Activated naive CD4-positive, alpha-beta T cell treated with anti-CD3 and anti-CD28 coated beads, Interleukin-2, amount 50 U/mL, for 24 hours (primary cell): ENCODE results near the gene STPG1.
A peak's percentile ranks its signal among the peaks of the same experiment; 100 is the strongest.
"Not testable (repeated sequence)": the region's sequence is repeated elsewhere in the genome, so short reads cannot be mapped to it uniquely, and the experiment has no call there.

Experiments
- H3K27ac Mint-ChIP-seq: one replicate; pipeline ENCODE4 v1.8.0; 2021; ENCODE audit warnings: mild to moderate bottlenecking, mixed read lengths
- H3K27me3 Mint-ChIP-seq: one replicate; pipeline ENCODE4 v1.8.0; 2021; ENCODE audit warnings: mixed read lengths
- H3K36me3 Mint-ChIP-seq: one replicate; pipeline ENCODE4 v1.8.0; 2021; ENCODE audit warnings: mixed read lengths
- H3K4me1 Mint-ChIP-seq: one replicate; pipeline ENCODE4 v1.8.0; 2021; ENCODE audit warnings: mixed read lengths
- H3K4me3 Mint-ChIP-seq: one replicate; pipeline ENCODE4 v1.8.0; 2021; ENCODE audit warnings: mild to moderate bottlenecking, mixed read lengths
- H3K9me3 Mint-ChIP-seq: one replicate; pipeline ENCODE4 v1.8.0; 2021; ENCODE audit warnings: mixed read lengths

The STPG1 gene

DNA sequence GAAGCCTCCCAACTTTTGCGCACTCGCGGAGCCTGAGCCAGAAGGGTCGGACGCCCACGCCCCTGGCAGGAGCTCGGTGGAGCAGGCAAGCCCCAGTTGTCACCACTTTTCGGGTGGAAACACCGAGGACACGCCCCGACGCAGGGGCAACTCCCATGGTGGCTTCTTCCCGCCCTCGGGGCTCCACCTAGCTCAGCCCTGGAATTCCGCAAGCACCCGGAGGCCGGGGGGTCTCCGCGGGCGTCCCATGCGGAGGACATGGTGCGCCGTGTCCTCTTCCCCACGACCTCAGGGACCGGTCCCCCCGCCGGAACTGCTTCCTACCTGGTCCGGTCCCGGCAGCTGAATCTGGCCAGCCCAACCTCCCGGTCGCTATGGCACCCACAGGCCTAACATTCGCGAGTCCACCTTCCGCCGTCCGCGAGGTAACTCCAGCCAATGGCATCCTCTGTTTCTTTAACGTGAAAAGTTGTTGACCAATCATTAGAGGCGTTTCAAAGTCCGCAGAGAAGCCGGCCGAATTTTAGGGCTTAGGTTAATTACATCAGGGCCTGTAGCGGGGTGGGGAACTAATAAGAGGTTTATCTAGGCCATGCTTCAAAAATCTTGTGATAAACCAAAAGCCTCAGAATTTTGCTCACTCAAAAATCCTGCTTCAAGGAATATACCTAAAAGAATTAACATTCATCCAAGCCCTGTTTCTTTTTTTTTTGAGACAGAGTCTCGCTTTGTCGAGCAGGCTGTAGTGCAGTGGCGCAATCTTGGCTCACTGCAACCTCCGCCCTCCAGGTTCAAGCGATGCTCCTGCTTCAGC, at the start of gene STPG1:
TSS of gene STPG1 (minus strand) at position 433 of the 814 bp plus-strand sequence. CDS start 12,394 bp downstream, outside the sequence.
- Mint-ChIP-seq H3K4me3 (peak within 1 kb of the TSS; percentile 91), H3K4me1 (peaks cover 57% of the 10 kb centered on the region), H3K9me3 (no peaks in the 10 kb centered on the region), H3K27me3 (no peaks in the 10 kb centered on the region), H3K36me3 (no peaks in the 10 kb centered on the region), H3K27ac (peak within 1 kb of the TSS; percentile 88)

GRCh38 chr1:24462128-24462527, 48.5 kb upstream of the STPG1 start:
- peaks cover 32% of the 10 kb centered on the region for H3K36me3 Mint-ChIP-seq
- H3K9me3 Mint-ChIP-seq, H3K4me3 Mint-ChIP-seq, H3K27me3 Mint-ChIP-seq: not testable (repeated sequence)
- peaks cover 42% of the 10 kb centered on the region for H3K4me1 Mint-ChIP-seq
- H3K27ac Mint-ChIP-seq, result peak overlapping the region; percentile 81

GRCh38 chr1:24459551-24460266, 46.1 kb upstream of the STPG1 start:
- Mint-ChIP-seq H3K4me3 (no peak overlapping the region), H3K4me1 (peaks cover 28% of the 10 kb centered on the region), H3K27me3 (no peaks in the 10 kb centered on the region), H3K36me3 (peaks cover 31% of the 10 kb centered on the region), H3K27ac (peak overlapping the region; percentile 60), H3K9me3 (no peaks in the 10 kb centered on the region)

- no peaks in the 10 kb centered on the region for H3K27me3 Mint-ChIP-seq
These were observed 44.3 kb upstream of the STPG1 start for GRCh38 chr1:24457866-24458265.

GRCh38 chr1:24455272-24455671, 41.7 kb upstream of the STPG1 start:
- H3K4me1 Mint-ChIP-seq, result no peaks in the 10 kb centered on the region

More at GRCh38 chr1:24457866-24458265, 44.3 kb upstream of the STPG1 start:
- no peak overlapping the region for H3K4me3 Mint-ChIP-seq
- H3K9me3 Mint-ChIP-seq, result no peaks in the 10 kb centered on the region
- peaks cover 11% of the 10 kb centered on the region for H3K4me1 Mint-ChIP-seq
- peaks cover 32% of the 10 kb centered on the region for H3K36me3 Mint-ChIP-seq
- no peak overlapping the region for H3K27ac Mint-ChIP-seq

GRCh38 chr1:24454673-24455072, 41.1 kb upstream of the STPG1 start:
- no peak overlapping the region for H3K4me3 Mint-ChIP-seq
- H3K27me3 Mint-ChIP-seq, result no peaks in the 10 kb centered on the region
- H3K27ac Mint-ChIP-seq, result peak overlapping the region; percentile 0
- no peaks in the 10 kb centered on the region for H3K4me1 Mint-ChIP-seq
- H3K36me3 Mint-ChIP-seq, result peaks cover 22% of the 10 kb centered on the region
- no peaks in the 10 kb centered on the region for H3K9me3 Mint-ChIP-seq

More at GRCh38 chr1:24455272-24455671, 41.7 kb upstream of the STPG1 start:
- Mint-ChIP-seq H3K9me3 (no peaks in the 10 kb centered on the region), H3K27ac (no peak overlapping the region), H3K4me3 (no peak overlapping the region), H3K36me3 (peaks cover 23% of the 10 kb centered on the region), H3K27me3 (no peaks in the 10 kb centered on the region)

DNA sequence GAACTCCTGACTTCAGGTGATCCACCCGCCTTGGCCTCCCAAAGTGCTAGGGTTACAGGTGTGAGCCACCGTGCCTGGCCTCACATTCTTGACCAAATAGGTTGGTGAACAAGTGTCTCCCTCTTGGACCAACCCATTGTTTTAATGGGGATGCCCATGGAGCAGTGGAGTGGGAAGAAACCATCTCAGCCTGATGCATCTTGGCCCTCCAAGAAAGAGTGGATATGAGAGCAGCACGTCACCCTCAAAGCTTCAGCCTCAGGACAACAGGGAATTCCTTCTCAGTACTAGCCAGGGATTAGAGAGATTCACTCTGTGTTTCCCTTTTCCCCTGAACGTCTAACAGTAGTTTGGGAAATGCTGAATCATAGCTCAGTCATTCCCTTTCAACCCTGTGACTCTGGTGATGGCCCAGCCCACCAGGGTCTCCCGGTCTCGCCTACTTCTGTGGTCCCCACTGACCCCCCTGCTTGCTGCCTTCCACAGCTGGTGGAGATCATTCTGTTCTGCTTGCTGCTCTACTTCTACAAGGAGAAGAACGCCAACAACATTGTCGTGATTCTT, 39.4 kb upstream of the STPG1 start:
- Mint-ChIP-seq H3K9me3 (no peaks in the 10 kb centered on the region), H3K4me1 (no peaks in the 10 kb centered on the region), H3K27me3 (no peaks in the 10 kb centered on the region), H3K36me3 (peaks cover 15% of the 10 kb centered on the region), H3K27ac (no peak overlapping the region), H3K4me3 (no peak overlapping the region)

GRCh38 chr1:24451746-24452145, 38.2 kb upstream of the STPG1 start:
- H3K36me3 Mint-ChIP-seq, result peaks cover 21% of the 10 kb centered on the region
- no peak overlapping the region for H3K27ac Mint-ChIP-seq

GRCh38 chr1:24450857-24451397, 37.3 kb upstream of the STPG1 start:
- H3K36me3 Mint-ChIP-seq, result peaks cover 25% of the 10 kb centered on the region
- H3K4me3 Mint-ChIP-seq, result no peak overlapping the region
- H3K27ac Mint-ChIP-seq, result no peak overlapping the region
- no peaks in the 10 kb centered on the region for H3K9me3 Mint-ChIP-seq
- H3K27me3 Mint-ChIP-seq, result no peaks in the 10 kb centered on the region
- H3K4me1 Mint-ChIP-seq, result peaks cover 3% of the 10 kb centered on the region

More at GRCh38 chr1:24451746-24452145, 38.2 kb upstream of the STPG1 start:
- Mint-ChIP-seq H3K27me3 (no peaks in the 10 kb centered on the region), H3K4me1 (peaks cover 2% of the 10 kb centered on the region), H3K9me3 (no peaks in the 10 kb centered on the region), H3K4me3 (no peak overlapping the region)

GRCh38 chr1:24450316-24450715, 36.7 kb upstream of the STPG1 start:
- Mint-ChIP-seq H3K9me3 (no peaks in the 10 kb centered on the region), H3K27ac (no peak overlapping the region), H3K4me3 (no peak overlapping the region), H3K4me1 (peaks cover 3% of the 10 kb centered on the region), H3K36me3 (peaks cover 28% of the 10 kb centered on the region), H3K27me3 (no peaks in the 10 kb centered on the region)

DNA sequence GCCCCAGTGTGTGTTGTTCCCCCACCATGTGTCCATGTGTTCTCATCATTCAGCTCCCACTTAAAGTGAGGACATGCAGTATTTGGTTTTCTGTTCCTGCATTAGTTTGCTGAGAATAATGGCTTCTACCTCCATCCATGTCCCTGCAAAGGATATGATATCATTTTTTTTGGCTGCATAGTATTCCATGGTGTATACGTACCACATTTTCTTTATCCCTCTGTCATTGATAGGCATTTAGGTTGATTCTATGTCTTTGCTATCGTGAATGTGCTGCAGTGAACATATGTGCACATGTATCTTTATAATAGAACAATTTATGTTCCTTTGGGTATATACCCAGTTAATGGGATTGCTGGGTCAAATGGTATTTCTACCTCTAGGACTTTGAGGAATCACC, 32.9 kb upstream of the STPG1 start:
- H3K9me3 Mint-ChIP-seq, H3K4me1 Mint-ChIP-seq, H3K4me3 Mint-ChIP-seq, H3K27me3 Mint-ChIP-seq, H3K27ac Mint-ChIP-seq: not testable (repeated sequence)
- H3K36me3 Mint-ChIP-seq, result peaks cover 26% of the 10 kb centered on the region

DNA sequence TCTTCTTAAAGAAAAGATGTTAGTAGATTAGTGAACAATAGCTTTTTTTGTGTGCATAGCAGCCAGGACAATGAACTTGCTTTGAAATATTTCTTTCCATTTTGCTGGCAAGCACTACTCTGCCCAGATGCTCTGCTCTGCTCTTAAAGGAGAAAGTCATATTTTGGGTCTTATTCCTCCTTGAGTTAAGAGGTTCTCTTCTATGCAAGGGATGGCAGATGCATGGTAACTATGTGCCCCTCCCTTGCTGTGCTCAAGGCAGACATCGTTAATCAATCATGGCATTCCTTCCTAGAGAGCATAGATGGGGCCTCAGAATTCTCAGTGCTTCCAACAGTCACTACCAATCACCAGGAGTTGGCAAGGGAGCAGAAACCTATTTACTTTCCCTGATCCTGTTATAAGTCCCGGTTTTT, 29.7 kb upstream of the STPG1 start:
- no peaks in the 10 kb centered on the region for H3K27me3 Mint-ChIP-seq
- H3K9me3 Mint-ChIP-seq, result no peaks in the 10 kb centered on the region
- H3K4me3 Mint-ChIP-seq, result no peak overlapping the region
- H3K27ac Mint-ChIP-seq, result no peak overlapping the region
- H3K36me3 Mint-ChIP-seq, result peaks cover 22% of the 10 kb centered on the region
- peaks cover 13% of the 10 kb centered on the region for H3K4me1 Mint-ChIP-seq

GRCh38 chr1:24442764-24443163, 29.2 kb upstream of the STPG1 start:
- H3K27me3 Mint-ChIP-seq, result no peaks in the 10 kb centered on the region
- no peaks in the 10 kb centered on the region for H3K9me3 Mint-ChIP-seq
- no peak overlapping the region for H3K4me3 Mint-ChIP-seq
- H3K27ac Mint-ChIP-seq, result no peak overlapping the region
- H3K36me3 Mint-ChIP-seq, result peaks cover 22% of the 10 kb centered on the region
- H3K4me1 Mint-ChIP-seq, result peaks cover 18% of the 10 kb centered on the region

DNA sequence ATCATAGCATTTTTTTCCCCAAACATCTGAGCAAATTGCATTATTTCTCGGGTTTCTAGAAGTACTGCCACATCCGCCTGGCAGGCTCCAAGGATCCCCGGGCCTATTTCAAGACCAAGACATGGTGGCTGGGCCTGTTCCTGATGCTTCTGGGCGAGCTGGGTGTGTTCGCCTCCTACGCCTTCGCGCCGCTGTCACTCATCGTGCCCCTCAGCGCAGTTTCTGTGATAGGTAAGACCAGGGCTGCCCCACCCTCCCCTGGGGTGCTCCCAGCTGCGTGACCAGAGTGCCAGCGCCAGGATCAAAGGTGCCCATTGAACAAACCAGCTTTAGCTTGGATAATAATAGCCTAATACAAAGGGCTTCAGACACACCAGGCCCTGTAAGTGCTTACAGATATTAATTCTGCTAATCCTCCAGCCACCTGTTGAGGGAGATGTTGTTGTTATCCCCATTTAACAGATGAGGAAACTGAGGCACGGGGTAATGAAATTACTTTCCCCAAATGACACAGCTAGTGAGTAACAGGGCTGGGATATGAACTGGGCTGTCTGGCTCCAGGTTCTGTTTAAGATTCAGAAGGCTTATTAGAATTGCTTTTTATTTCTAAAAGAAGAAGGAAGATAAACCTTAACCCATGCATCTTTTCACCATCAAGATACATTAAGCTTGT, 28.6 kb upstream of the STPG1 start:
- Mint-ChIP-seq H3K9me3 (no peaks in the 10 kb centered on the region), H3K4me1 (peaks cover 22% of the 10 kb centered on the region), H3K27me3 (no peaks in the 10 kb centered on the region), H3K27ac (no peak overlapping the region), H3K4me3 (no peak overlapping the region), H3K36me3 (peaks cover 20% of the 10 kb centered on the region)

DNA sequence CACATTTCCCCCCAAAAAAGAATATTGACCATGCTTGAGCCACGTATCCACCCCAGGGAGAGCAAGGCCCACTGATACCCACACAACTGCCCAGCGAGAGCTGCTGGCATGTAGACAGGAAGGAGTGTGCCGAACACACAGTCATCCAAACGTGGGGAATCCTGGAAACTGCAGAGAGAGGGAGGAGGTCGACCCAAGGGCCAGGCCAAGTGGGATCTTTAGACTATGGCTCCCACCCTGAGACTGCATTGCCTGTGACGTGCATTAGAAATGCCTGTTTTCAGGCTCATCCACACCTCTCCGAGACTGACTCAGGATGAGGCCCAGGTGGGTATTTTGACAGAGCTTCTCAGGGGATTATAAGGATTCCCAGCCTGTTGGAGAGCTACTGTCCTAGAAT, 27.9 kb upstream of the STPG1 start:
- peaks cover 18% of the 10 kb centered on the region for H3K4me1 Mint-ChIP-seq
- no peaks in the 10 kb centered on the region for H3K27me3 Mint-ChIP-seq
- H3K4me3 Mint-ChIP-seq, result no peak overlapping the region
- peak overlapping the region; percentile 2 for H3K27ac Mint-ChIP-seq
- peaks cover 13% of the 10 kb centered on the region for H3K36me3 Mint-ChIP-seq
- H3K9me3 Mint-ChIP-seq, result no peaks in the 10 kb centered on the region
